ENCODE results near the gene PPM1D. TPM values are rescaled to one million over a fixed set of nuclear protein-coding genes. Genes with fewer than 3 reads are reported as not detected.

PPM1D gene
- total and polyA plus RNA-seq, 5 donors from 2014 or later = 9.5 to 29.6 (median 12.9) TPM

DNA sequence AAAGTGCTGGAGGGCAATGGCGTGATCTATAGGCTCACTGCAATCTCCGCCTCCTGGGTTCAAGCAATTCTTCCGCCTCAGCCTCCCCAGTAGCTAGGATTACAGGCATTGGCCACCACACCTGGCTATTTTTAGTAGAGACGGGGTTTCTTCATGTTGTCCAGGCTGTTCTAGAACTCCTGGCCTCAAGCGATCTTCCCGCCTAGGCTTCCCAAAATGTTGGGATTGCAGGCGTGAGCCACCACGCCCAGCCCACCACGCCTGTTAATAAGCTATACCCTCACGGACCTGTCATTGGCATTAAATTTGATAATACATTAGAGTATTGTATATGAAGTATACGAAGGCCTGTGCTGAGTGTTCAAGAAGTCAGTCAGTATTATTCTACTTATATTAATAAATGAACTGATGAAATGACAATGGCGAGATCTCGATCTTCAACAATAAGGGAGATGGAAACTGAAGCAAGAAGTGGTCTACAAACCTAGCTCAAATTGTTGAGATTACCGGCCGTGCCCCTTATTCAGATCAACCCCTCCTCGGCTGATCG, 76.8 kb downstream of the PPM1D start:
- H3K4me1 ChIP-seq (ENCODE audit: control insufficient read depth, insufficient read depth, low read length, poor library complexity, severe bottlenecking) = peaks cover 11% of the 10 kb centered on the region
- ATAC-seq (ENCODE audit: low read depth in 2 of 2) (no peak), DNase-seq (no peak)
- H3K9me3 ChIP-seq (ENCODE audit: control insufficient read depth in 2 of 2, low read length in 2 of 2) = no peaks in the 10 kb centered on the region
- no peaks in the 10 kb centered on the region for H3K36me3 ChIP-seq (ENCODE audit: control insufficient read depth, insufficient read depth, low read length)
- H3K36me3 Mint-ChIP-seq = peaks cover under 1% of the 10 kb centered on the region
- H3K27ac ChIP-seq (ENCODE audit: insufficient read depth, low read length, poor library complexity, severe bottlenecking) = peak overlapping the region; percentile 86
- H3K4me3 Mint-ChIP-seq = peak overlapping the region; percentile 90 to 99 (median 98)
- H3K4me3 ChIP-seq (ENCODE audit: low read depth, low read length) = peak overlapping the region; percentile 96
- no peaks in the 10 kb centered on the region for H3K27me3 Mint-ChIP-seq
- peaks cover 13 to 20% (median 16%) of the 10 kb centered on the region in 4 donors for H3K4me1 Mint-ChIP-seq
- peaks cover 0 to 2% (median 0%) of the 10 kb centered on the region in 7 donors for H3K9me3 Mint-ChIP-seq
- peak overlapping the region; percentile 98 to 100 (median 98) for H3K27ac Mint-ChIP-seq
- H3K27me3 ChIP-seq (ENCODE audit: control insufficient read depth, insufficient read depth, low read length) = no peaks in the 10 kb centered on the region

DNA sequence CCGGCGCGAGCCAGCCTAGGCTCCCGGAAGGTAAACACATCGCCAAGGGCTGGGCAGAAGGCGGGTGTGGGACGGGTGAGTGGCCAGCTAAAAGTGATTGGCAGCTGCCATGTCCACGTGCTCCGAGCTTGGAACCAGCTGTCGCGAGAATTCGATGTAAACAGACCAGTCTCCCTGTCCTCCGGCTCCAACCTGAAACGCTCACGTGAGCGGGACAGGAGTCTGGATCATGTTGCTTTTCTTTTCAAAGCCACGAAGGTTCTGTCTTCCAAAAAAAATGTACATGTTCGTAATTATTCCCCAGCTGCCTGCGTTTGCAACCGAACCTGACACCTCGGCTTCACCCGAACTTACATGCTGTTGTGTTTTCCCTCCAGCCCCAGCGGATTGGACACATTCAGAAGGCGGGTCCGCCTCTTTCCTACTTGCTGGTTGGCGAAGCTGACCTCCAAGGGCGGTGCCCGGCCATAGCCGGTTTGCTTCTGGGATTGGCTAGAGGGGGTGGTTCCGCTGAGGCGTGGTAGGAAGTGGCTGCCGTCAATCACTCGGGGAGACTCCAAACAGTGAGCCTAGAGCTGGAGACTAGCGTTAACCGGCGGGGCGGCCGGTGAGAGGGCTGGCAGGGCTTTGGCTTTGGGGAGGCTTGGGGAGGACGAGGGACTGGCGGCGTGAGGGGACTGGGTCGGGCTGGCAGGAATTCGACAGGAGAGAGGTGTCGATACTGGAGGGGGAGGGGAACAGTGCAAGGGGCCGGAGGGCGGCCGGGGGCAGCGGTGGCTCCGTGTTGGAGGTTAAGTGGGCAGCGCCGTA, 77.5 kb downstream of the PPM1D start, which contains the start of gene BCAS3:
Gene BCAS3, plus strand, starts transcription at position 544 of the 810 bp plus-strand sequence.
- peaks cover 11% of the 10 kb centered on the region for H3K4me1 ChIP-seq (ENCODE audit: control insufficient read depth, insufficient read depth, low read length, poor library complexity, severe bottlenecking)
- peak within 1 kb of the TSS; percentile 96 for H3K4me3 ChIP-seq (ENCODE audit: low read depth, low read length)
- H3K27ac ChIP-seq (ENCODE audit: insufficient read depth, low read length, poor library complexity, severe bottlenecking) = peak within 1 kb of the TSS; percentile 86
- DNase-seq (peak; percentile 95 to 99 (median 98)), ATAC-seq (ENCODE audit: low read depth in 2 of 2) (peak; percentile 94 to 95)
- no peaks in the 10 kb centered on the region for H3K27me3 ChIP-seq (ENCODE audit: control insufficient read depth, insufficient read depth, low read length)
- no peaks in the 10 kb centered on the region for H3K9me3 ChIP-seq (ENCODE audit: control insufficient read depth in 2 of 2, low read length in 2 of 2)
- no peaks in the 10 kb centered on the region for H3K27me3 Mint-ChIP-seq
- H3K9me3 Mint-ChIP-seq = peaks cover 0 to 2% (median 0%) of the 10 kb centered on the region in 7 donors
- peaks cover 4% of the 10 kb centered on the region for H3K36me3 Mint-ChIP-seq
- H3K36me3 ChIP-seq (ENCODE audit: control insufficient read depth, insufficient read depth, low read length) = no peaks in the 10 kb centered on the region
- peak within 1 kb of the TSS; percentile 98 to 100 (median 98) for H3K27ac Mint-ChIP-seq
- H3K4me1 Mint-ChIP-seq = peaks cover 14 to 20% (median 16%) of the 10 kb centered on the region in 4 donors
- H3K4me3 Mint-ChIP-seq = peak within 1 kb of the TSS; percentile 90 to 99 (median 98)

- Mint-ChIP-seq H3K36me3 (peaks cover 8% of the 10 kb centered on the region), H3K9me3 (peaks cover 0 to 2% (median 0%) of the 10 kb centered on the region in 7 donors), H3K4me1 (peaks cover 14 to 20% (median 17%) of the 10 kb centered on the region in 4 donors), H3K27ac (peak overlapping the region in 2 of 3 donors; percentile 98 to 100), H3K27me3 (no peaks in the 10 kb centered on the region), H3K4me3 (peak overlapping the region; percentile 90 to 99 (median 98))
- peak overlapping the region; percentile 86 for H3K27ac ChIP-seq (ENCODE audit: insufficient read depth, low read length, poor library complexity, severe bottlenecking)
- H3K36me3 ChIP-seq (ENCODE audit: control insufficient read depth, insufficient read depth, low read length) = peaks cover 2% of the 10 kb centered on the region
- peaks cover 11% of the 10 kb centered on the region for H3K4me1 ChIP-seq (ENCODE audit: control insufficient read depth, insufficient read depth, low read length, poor library complexity, severe bottlenecking)
- DNase-seq = no peak
- peak overlapping the region; percentile 96 for H3K4me3 ChIP-seq (ENCODE audit: low read depth, low read length)
- no peaks in the 10 kb centered on the region for H3K9me3 ChIP-seq (ENCODE audit: control insufficient read depth in 2 of 2, low read length in 2 of 2)
- H3K27me3 ChIP-seq (ENCODE audit: control insufficient read depth, insufficient read depth, low read length) = no peaks in the 10 kb centered on the region
- ATAC-seq (ENCODE audit: low read depth in 2 of 2) = no peak
Observed at GRCh38 chr17:60678118-60678444, 78.1 kb downstream of the PPM1D start.

DNA sequence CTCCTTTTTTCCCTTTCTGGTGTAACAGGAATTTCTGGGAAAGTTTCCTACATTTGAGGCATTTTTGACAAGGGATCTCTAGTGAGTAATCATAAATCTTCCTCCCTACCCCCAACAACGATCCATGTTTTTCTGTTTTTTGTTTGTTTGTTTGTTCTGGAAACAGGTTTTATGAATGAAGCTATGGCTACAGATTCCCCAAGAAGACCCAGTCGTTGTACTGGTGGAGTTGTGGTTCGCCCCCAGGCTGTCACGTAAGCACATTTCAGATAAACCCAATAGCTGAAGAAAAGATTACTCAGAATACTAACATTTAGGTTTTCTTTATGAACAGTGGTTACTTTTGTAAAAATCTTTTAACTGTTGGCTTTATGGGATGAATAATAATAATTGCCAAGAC, 79.3 kb downstream of the PPM1D start:
- ATAC-seq (ENCODE audit: low read depth in 2 of 2) = no peak
- Histone ChIP-seq H3K27me3 (ENCODE audit: control insufficient read depth, insufficient read depth, low read length) (no peaks in the 10 kb centered on the region), H3K27ac (ENCODE audit: insufficient read depth, low read length, poor library complexity, severe bottlenecking) (no peak overlapping the region), H3K36me3 (ENCODE audit: control insufficient read depth, insufficient read depth, low read length) (peaks cover 2% of the 10 kb centered on the region), H3K9me3 (ENCODE audit: control insufficient read depth in 2 of 2, low read length in 2 of 2) (no peaks in the 10 kb centered on the region), H3K4me1 (ENCODE audit: control insufficient read depth, insufficient read depth, low read length, poor library complexity, severe bottlenecking) (peaks cover 11% of the 10 kb centered on the region), H3K4me3 (ENCODE audit: low read depth, low read length) (no peak overlapping the region)
- H3K9me3 Mint-ChIP-seq = peaks cover 0 to 2% (median 0%) of the 10 kb centered on the region in 7 donors
- peak overlapping the region; percentile 55 to 98 (median 70) for H3K4me3 Mint-ChIP-seq
- no peaks in the 10 kb centered on the region for H3K27me3 Mint-ChIP-seq
- no peak for DNase-seq
- H3K4me1 Mint-ChIP-seq = peaks cover 14 to 25% (median 18%) of the 10 kb centered on the region in 4 donors
- H3K27ac Mint-ChIP-seq = peak overlapping the region in 2 of 3 donors; percentile 12 to 78
- peaks cover 10% of the 10 kb centered on the region for H3K36me3 Mint-ChIP-seq

DNA sequence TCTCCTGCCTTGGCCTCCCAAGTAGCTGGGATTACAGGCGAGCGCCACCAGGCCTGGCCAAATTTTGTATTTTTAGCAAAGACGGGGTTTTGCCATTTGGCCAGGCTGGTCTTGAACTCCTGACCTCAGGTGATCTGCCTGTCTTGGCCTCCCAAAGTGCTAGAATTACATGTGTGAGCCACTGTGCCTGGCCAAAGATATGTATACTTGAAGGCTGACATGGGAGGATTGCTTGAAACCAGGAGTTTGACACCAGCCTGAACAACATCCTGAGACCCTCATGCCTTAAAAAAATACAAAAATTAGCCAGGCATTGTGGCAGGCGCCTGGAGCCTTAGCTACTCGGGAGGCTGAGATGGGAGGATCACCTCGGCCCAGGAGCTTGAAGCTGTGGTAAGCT, 80.8 kb downstream of the PPM1D start:
- DNase-seq (no peak), ATAC-seq (ENCODE audit: low read depth in 2 of 2) (no peak)
- Mint-ChIP-seq H3K36me3 (peaks cover 19% of the 10 kb centered on the region), H3K27me3 (no peaks in the 10 kb centered on the region), H3K27ac (no peak overlapping the region), H3K4me1 (peaks cover 14 to 25% (median 18%) of the 10 kb centered on the region in 4 donors), H3K9me3 (peaks cover 0 to 2% (median 0%) of the 10 kb centered on the region in 7 donors), H3K4me3 (no peak overlapping the region)
- Histone ChIP-seq H3K4me3 (ENCODE audit: low read depth, low read length) (no peak overlapping the region), H3K27ac (ENCODE audit: insufficient read depth, low read length, poor library complexity, severe bottlenecking) (no peak overlapping the region), H3K4me1 (ENCODE audit: control insufficient read depth, insufficient read depth, low read length, poor library complexity, severe bottlenecking) (peaks cover 11% of the 10 kb centered on the region), H3K9me3 (ENCODE audit: control insufficient read depth in 2 of 2, low read length in 2 of 2) (no peaks in the 10 kb centered on the region), H3K36me3 (ENCODE audit: control insufficient read depth, insufficient read depth, low read length) (peaks cover 12% of the 10 kb centered on the region), H3K27me3 (ENCODE audit: control insufficient read depth, insufficient read depth, low read length) (no peaks in the 10 kb centered on the region)

GRCh38 chr17:60685437-60685836, 85.4 kb downstream of the PPM1D start:
- Mint-ChIP-seq H3K4me3 (no peak overlapping the region), H3K36me3 (peaks cover 30% of the 10 kb centered on the region)
- DNase-seq = no peak

DNA sequence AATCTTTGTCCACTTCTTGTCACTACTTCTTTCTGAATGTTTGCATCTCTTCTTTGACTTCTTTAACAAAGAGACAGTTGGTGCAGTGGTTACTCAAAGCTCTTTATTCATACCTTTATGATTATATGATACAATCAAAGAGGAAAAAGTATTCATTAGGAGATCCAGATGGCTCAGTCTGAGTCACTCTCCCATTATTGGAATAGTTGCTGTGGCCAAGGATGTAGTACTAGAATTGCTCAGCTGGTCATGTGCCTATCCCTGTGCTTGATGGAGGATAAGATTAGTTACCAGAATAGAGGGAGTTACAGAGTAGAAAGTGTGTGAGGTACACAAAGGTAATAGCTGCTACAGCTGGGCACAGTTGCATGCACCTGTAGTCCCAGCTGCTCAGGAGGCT, 96.0 kb downstream of the PPM1D start:
- no peaks in the 10 kb centered on the region for H3K9me3 ChIP-seq (ENCODE audit: control insufficient read depth in 2 of 2, low read length in 2 of 2)

More at GRCh38 chr17:60685437-60685836, 85.4 kb downstream of the PPM1D start:
- Histone ChIP-seq H3K36me3 (ENCODE audit: control insufficient read depth, insufficient read depth, low read length) (peaks cover 26% of the 10 kb centered on the region), H3K9me3 (ENCODE audit: control insufficient read depth in 2 of 2, low read length in 2 of 2) (no peaks in the 10 kb centered on the region), H3K27ac (ENCODE audit: insufficient read depth, low read length, poor library complexity, severe bottlenecking) (no peak overlapping the region), H3K4me1 (ENCODE audit: control insufficient read depth, insufficient read depth, low read length, poor library complexity, severe bottlenecking) (no peaks in the 10 kb centered on the region), H3K4me3 (ENCODE audit: low read depth, low read length) (no peak overlapping the region), H3K27me3 (ENCODE audit: control insufficient read depth, insufficient read depth, low read length) (no peaks in the 10 kb centered on the region)
- ATAC-seq (ENCODE audit: low read depth in 2 of 2) = no peak
- no peak overlapping the region for H3K27ac Mint-ChIP-seq
- no peaks in the 10 kb centered on the region for H3K9me3 Mint-ChIP-seq
- peaks cover 0 to 12% (median 2%) of the 10 kb centered on the region in 4 donors for H3K4me1 Mint-ChIP-seq
- no peaks in the 10 kb centered on the region for H3K27me3 Mint-ChIP-seq

More for the DNA sequence above, 96.0 kb downstream of the PPM1D start:
- Histone ChIP-seq H3K27ac (ENCODE audit: insufficient read depth, low read length, poor library complexity, severe bottlenecking) (no peak overlapping the region), H3K4me3 (ENCODE audit: low read depth, low read length) (no peak overlapping the region), H3K4me1 (ENCODE audit: control insufficient read depth, insufficient read depth, low read length, poor library complexity, severe bottlenecking) (no peaks in the 10 kb centered on the region), H3K36me3 (ENCODE audit: control insufficient read depth, insufficient read depth, low read length) (peaks cover 25% of the 10 kb centered on the region), H3K27me3 (ENCODE audit: control insufficient read depth, insufficient read depth, low read length) (no peaks in the 10 kb centered on the region)
- Mint-ChIP-seq H3K9me3 (no peaks in the 10 kb centered on the region), H3K4me3 (no peak overlapping the region), H3K36me3 (peaks cover 44% of the 10 kb centered on the region), H3K4me1 (peaks cover 0 to 8% (median 0%) of the 10 kb centered on the region in 4 donors), H3K27me3 (no peaks in the 10 kb centered on the region), H3K27ac (no peak overlapping the region)
- no peak for DNase-seq
- no peak for ATAC-seq (ENCODE audit: low read depth in 2 of 2)

All from CD4-positive, CD25-positive, alpha-beta regulatory T cell (primary cell).